GM21360 (cell line): ENCODE data around the gene SKA1.
"Not testable (repeated sequence)": the region's sequence is repeated elsewhere in the genome, so short reads cannot be mapped to it uniquely, and the experiment has no call there.

Experiments
- ATAC-seq: cut with Tn5 transposase; IDR thresholded peaks from one replicate; pipeline ENCODE4 v1.9.1; 2021; ENCODE audit warnings: mild to moderate bottlenecking, moderate library complexity; ENCODE audit not compliant: unreplicated experiment

Gene SKA1

GRCh38 chr18:50427896-50428295, 53.0 kb downstream of the SKA1 start:
- ATAC-seq: no peak

DNA sequence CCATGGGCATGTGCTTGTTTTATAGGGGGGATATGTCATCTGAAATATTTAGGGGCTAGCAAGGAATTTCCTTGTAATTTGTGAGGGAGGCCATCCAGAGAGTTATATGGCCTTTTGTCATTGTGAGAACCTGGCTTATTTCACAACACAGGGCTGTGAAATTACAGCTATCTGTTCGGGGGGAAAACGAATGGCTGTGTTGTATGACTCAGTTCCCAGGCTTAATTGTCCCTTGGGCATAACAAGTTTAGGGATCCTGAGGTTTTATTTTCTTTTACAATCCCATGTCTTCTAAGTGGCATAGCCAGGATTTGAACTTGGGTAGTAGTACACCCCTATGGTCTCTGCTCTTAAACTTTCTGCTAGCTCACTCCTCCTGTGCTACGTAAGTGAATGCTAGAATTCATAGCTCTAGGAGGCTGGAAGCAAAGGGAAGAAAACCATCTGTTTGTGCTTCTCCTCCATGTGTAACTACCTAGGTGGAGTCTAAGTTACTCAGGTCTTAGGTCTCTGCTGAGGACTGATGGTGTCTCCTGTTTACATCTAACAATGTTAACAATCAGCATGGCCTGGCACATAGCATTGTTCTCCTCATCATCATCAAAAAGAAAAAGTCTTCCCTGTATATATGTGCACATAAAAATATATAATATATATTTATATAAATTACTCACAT, 53.8 kb downstream of the SKA1 start:
- ATAC-seq: no peak

GRCh38 chr18:50429207-50429948, 54.5 kb downstream of the SKA1 start:
- ATAC-seq: no peak

GRCh38 chr18:50432915-50433314, 58.1 kb downstream of the SKA1 start:
- ATAC-seq: no peak

- not testable (repeated sequence) for ATAC-seq
Measured at GRCh38 chr18:50436742-50437141, 61.9 kb downstream of the SKA1 start.

DNA sequence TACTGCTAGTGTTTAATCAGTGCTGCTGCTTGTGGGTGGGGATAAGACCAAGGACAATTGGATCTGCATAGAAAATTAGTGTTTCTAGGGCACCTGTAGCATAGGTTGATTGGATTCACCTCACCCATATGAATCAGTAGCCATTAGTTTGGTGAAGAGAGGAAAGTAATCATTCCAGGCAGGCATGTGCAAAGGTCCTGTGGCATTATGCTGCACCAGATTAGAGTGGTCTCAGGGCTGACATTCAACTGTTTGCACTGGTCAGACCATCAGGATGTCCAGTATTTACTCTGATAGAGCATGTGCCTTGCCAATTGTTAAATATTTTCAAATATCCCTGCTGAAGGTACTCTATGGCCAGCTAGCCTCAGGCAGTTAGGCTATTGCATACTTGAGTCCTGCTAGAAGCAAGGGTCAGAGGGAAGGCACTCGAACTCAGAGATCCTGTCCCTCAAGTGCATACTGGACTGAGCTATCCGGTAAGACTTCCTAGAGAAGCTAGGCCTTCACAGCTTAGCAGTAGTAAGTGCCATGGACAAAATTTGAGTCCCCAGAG, 64.7 kb downstream of the SKA1 start:
- ATAC-seq: no peak

DNA sequence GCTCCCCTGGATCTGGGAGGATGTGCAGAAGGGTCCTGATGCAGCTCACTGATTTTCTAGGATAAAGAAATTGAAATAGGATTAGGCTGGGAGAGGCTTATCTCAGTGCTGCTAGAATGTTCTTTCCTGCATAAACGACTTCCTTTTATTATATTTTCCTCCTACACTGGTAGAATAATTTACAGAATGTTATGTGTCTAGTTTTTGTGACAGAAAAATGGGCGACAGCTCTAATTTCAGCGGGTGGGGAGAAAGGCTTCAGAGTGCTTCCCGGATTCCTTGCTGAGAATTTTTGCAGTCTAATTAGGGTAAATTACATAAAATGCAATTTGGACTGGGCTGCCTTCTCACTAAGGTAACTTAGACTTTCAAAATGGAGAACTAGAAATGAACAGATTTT, 66.2 kb downstream of the SKA1 start:
- ATAC-seq: no peak

GRCh38 chr18:50441501-50441900, 66.7 kb downstream of the SKA1 start:
- no peak for ATAC-seq
